GM15510 (cell line): Measurements from ENCODE around the gene FOXP4.

Experiments
- POLR2A ChIP-seq: IDR thresholded peaks from 3 replicates; pipeline ENCODE4 v1.6.1; 2011; ENCODE audit warnings: borderline replicate concordance; ENCODE audit not compliant: insufficient read length; ENCODE audit errors: extremely low read depth

Gene FOXP4

GRCh38 chr6:41638935-41639808 lies 93.0 kb downstream of the FOXP4 start:
- TF ChIP-seq POLR2A, result no peak

GRCh38 chr6:41639809-41640371 lies 93.7 kb downstream of the FOXP4 start:
- no peak for TF ChIP-seq POLR2A

- no peak for TF ChIP-seq POLR2A
Observed at GRCh38 chr6:41640426-41640825, 94.2 kb downstream of the FOXP4 start.

GRCh38 chr6:41641352-41641925 lies 95.3 kb downstream of the FOXP4 start:
- TF ChIP-seq POLR2A, result no peak

- no peak for TF ChIP-seq POLR2A
Observed at GRCh38 chr6:41642090-41642959, 96.1 kb downstream of the FOXP4 start.

- no peak for TF ChIP-seq POLR2A
Observed at GRCh38 chr6:41642960-41643898, 97.0 kb downstream of the FOXP4 start.

- TF ChIP-seq POLR2A, result no peak
Observed at GRCh38 chr6:41643899-41644269, 97.7 kb downstream of the FOXP4 start.

- TF ChIP-seq POLR2A, result no peak
Observed at GRCh38 chr6:41644297-41644879, 98.2 kb downstream of the FOXP4 start.

GRCh38 chr6:41645007-41645618 lies 98.9 kb downstream of the FOXP4 start:
- TF ChIP-seq POLR2A, result no peak

- TF ChIP-seq POLR2A, result no peak
Observed at GRCh38 chr6:41646026-41646795, 100.0 kb downstream of the FOXP4 start.

GRCh38 chr6:41647061-41647511 lies 100.9 kb downstream of the FOXP4 start:
- TF ChIP-seq POLR2A, result no peak

- no peak for TF ChIP-seq POLR2A
Observed at GRCh38 chr6:41648070-41648585, 101.9 kb downstream of the FOXP4 start.
